ENCODE data around the gene COX4I2.
"Not testable (repeated sequence)": the region's sequence is repeated elsewhere in the genome, so short reads cannot be mapped to it uniquely, and the experiment has no call there.

COX4I2 gene

GRCh38 chr20:31595654-31596411 lies 41.9 kb upstream of the COX4I2 start:
- Histone ChIP-seq H4K20me1 (ENCODE audit: insufficient read depth, low read length) (no peaks in the 10 kb centered on the region), H3K4me3 (ENCODE audit: low read depth, low read length, poor library complexity, severe bottlenecking) (no peak overlapping the region), H3K27me3 (ENCODE audit: insufficient read depth, low read length) (no peaks in the 10 kb centered on the region), H3K27ac (ENCODE audit: low read depth, low read length, poor library complexity, severe bottlenecking) (no peak overlapping the region), H3K9ac (ENCODE audit: low read length) (no peak overlapping the region), H2AFZ (ENCODE audit: low read length) (no peak overlapping the region), H3K36me3 (ENCODE audit: insufficient read depth, low read length) (no peaks in the 10 kb centered on the region), H3K79me2 (ENCODE audit: insufficient read depth, low read length) (no peaks in the 10 kb centered on the region), H3K4me1 (ENCODE audit: insufficient read depth, low read length, severe bottlenecking) (peaks cover 7% of the 10 kb centered on the region), H3K9me3 (ENCODE audit: low read length) (no peaks in the 10 kb centered on the region), H3F3A (ENCODE audit: insufficient read depth, low read length) (no peaks in the 10 kb centered on the region; the same call in 1 of the 2 replicates), H3K9me2 (ENCODE audit: low read depth, low read length) (no peaks in the 10 kb centered on the region), H3K4me2 (ENCODE audit: low read length) (no peak overlapping the region)
- TF ChIP-seq, protein P1, sequence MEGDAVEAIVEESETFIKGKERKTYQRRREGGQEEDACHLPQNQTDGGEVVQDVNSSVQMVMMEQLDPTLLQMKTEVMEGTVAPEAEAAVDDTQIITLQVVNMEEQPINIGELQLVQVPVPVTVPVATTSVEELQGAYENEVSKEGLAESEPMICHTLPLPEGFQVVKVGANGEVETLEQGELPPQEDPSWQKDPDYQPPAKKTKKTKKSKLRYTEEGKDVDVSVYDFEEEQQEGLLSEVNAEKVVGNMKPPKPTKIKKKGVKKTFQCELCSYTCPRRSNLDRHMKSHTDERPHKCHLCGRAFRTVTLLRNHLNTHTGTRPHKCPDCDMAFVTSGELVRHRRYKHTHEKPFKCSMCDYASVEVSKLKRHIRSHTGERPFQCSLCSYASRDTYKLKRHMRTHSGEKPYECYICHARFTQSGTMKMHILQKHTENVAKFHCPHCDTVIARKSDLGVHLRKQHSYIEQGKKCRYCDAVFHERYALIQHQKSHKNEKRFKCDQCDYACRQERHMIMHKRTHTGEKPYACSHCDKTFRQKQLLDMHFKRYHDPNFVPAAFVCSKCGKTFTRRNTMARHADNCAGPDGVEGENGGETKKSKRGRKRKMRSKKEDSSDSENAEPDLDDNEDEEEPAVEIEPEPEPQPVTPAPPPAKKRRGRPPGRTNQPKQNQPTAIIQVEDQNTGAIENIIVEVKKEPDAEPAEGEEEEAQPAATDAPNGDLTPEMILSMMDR (IDR thresholded peaks at IDR 0.05; ENCODE audit: low read length): no peak
- no peak for TF ChIP-seq EZH2 (IDR thresholded peaks at IDR 0.05; ENCODE audit: borderline replicate concordance, low read length)

DNA sequence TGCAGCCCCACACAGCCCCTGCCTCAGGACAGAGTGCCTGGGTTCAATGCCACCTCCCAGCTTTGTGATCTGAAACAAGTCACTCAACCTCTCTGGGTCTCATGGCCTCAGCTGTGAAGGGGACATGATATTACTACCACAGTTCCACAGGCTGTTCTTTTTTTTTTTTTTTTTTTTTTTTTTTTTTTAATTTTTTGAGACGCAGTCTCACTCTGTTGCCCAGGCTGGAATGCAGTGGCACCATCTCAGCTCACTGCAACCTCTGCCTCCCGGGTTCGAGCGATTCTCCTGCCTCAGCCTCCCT lies 41.3 kb upstream of the COX4I2 start:
- not testable (repeated sequence) for H3K9me2 ChIP-seq (ENCODE audit: low read depth, low read length)

DNA sequence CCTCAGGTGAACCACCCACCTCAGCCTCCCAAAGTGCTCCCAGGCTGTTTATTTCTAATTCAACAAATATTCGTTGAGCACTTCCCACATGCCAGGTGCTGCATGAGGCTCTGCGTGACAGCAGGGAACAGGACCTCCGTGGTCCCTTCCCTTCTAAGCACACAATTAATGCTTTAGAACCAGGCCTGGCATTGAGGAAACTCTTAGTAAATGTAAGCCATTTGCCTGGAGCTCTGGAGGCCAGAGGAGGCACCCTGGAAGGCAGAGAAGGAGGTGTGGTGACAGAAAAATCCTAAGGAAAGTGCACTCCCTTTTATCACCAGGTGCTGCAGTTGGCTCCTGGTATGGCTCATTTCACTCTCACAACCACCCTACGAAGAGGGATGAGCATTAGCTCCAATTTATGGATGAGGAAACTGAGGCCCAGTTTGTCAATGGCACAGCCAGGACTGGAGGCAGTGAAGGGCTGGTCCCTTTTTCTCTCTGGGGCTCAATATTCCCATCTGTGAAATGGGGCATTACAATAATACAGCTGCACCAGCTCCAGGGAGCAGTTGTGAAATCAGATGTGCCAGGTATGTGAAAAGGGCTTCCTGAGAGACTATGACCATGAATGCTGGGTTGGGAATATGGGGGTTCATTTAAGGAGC lies 40.8 kb upstream of the COX4I2 start:
- H4K20me1 ChIP-seq (ENCODE audit: insufficient read depth, low read length): no peaks in the 10 kb centered on the region
- H3K4me3 ChIP-seq (ENCODE audit: low read depth, low read length, poor library complexity, severe bottlenecking): no peak overlapping the region
- H3K9me2 ChIP-seq (ENCODE audit: low read depth, low read length): no peaks in the 10 kb centered on the region
- no peak overlapping the region for H3K27ac ChIP-seq (ENCODE audit: low read depth, low read length, poor library complexity, severe bottlenecking)
- no peak overlapping the region for H3K9ac ChIP-seq (ENCODE audit: low read length)
- H3K9me3 ChIP-seq (ENCODE audit: low read length): no peaks in the 10 kb centered on the region
- H3K79me2 ChIP-seq (ENCODE audit: insufficient read depth, low read length): no peaks in the 10 kb centered on the region
- peaks cover 7% of the 10 kb centered on the region for H3K4me1 ChIP-seq (ENCODE audit: insufficient read depth, low read length, severe bottlenecking)
- no peaks in the 10 kb centered on the region for H3K27me3 ChIP-seq (ENCODE audit: insufficient read depth, low read length)
- H3F3A ChIP-seq (ENCODE audit: insufficient read depth, low read length): no peaks in the 10 kb centered on the region
- TF ChIP-seq, protein P1 (IDR thresholded peaks at IDR 0.05; ENCODE audit: low read length): no peak
- no peak for TF ChIP-seq EZH2 (IDR thresholded peaks at IDR 0.05; ENCODE audit: borderline replicate concordance, low read length)
- no peak overlapping the region for H2AFZ ChIP-seq (ENCODE audit: low read length)
- H3K4me2 ChIP-seq (ENCODE audit: low read length): no peak overlapping the region
- H3K36me3 ChIP-seq (ENCODE audit: insufficient read depth, low read length): no peaks in the 10 kb centered on the region

More for the DNA sequence above, 41.3 kb upstream of the COX4I2 start:
- H3K27me3 ChIP-seq (ENCODE audit: insufficient read depth, low read length); H3K4me2 ChIP-seq (ENCODE audit: low read length); H3K9me3 ChIP-seq (ENCODE audit: low read length); H3K27ac ChIP-seq (ENCODE audit: low read depth, low read length, poor library complexity, severe bottlenecking); H3F3A ChIP-seq (ENCODE audit: insufficient read depth, low read length); H3K9ac ChIP-seq (ENCODE audit: low read length); H4K20me1 ChIP-seq (ENCODE audit: insufficient read depth, low read length); H3K4me1 ChIP-seq (ENCODE audit: insufficient read depth, low read length, severe bottlenecking); H3K4me3 ChIP-seq (ENCODE audit: low read depth, low read length, poor library complexity, severe bottlenecking); H3K36me3 ChIP-seq (ENCODE audit: insufficient read depth, low read length); H3K79me2 ChIP-seq (ENCODE audit: insufficient read depth, low read length); H2AFZ ChIP-seq (ENCODE audit: low read length): not testable (repeated sequence)

DNA sequence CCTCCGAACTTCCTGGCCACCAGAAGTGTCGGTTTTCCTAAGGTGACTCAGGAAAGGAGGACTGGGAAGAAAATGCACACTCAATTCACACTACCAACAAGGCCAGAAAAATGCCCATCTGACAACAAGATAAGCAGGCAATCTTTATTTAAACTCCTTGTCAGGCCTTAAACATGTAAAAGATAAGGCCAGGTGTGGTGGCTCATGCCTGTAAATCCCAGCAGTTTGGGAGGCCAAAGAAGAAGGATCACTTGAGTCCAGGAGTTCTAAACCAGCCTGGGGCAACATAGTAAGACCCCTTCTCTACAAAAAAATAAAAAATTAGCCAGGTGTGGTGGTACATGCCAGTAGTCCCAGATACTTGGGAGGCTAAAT lies 40.2 kb upstream of the COX4I2 start:
- H3K27ac ChIP-seq (ENCODE audit: low read depth, low read length, poor library complexity, severe bottlenecking): no peak overlapping the region
- H3F3A ChIP-seq (ENCODE audit: insufficient read depth, low read length): no peaks in the 10 kb centered on the region
- H2AFZ ChIP-seq (ENCODE audit: low read length): no peak overlapping the region
- H3K4me1 ChIP-seq (ENCODE audit: insufficient read depth, low read length, severe bottlenecking): peaks cover 7% of the 10 kb centered on the region
- no peaks in the 10 kb centered on the region for H3K79me2 ChIP-seq (ENCODE audit: insufficient read depth, low read length)
- H3K4me2 ChIP-seq (ENCODE audit: low read length): no peak overlapping the region
- no peak overlapping the region for H3K4me3 ChIP-seq (ENCODE audit: low read depth, low read length, poor library complexity, severe bottlenecking)
- no peaks in the 10 kb centered on the region for H3K27me3 ChIP-seq (ENCODE audit: insufficient read depth, low read length)
- no peak overlapping the region for H3K9ac ChIP-seq (ENCODE audit: low read length)
- no peaks in the 10 kb centered on the region for H3K9me3 ChIP-seq (ENCODE audit: low read length)
- TF ChIP-seq, protein P1 (IDR thresholded peaks at IDR 0.05; ENCODE audit: low read length): no peak
- no peak for TF ChIP-seq EZH2 (IDR thresholded peaks at IDR 0.05; ENCODE audit: borderline replicate concordance, low read length)
- no peaks in the 10 kb centered on the region for H4K20me1 ChIP-seq (ENCODE audit: insufficient read depth, low read length)
- H3K36me3 ChIP-seq (ENCODE audit: insufficient read depth, low read length): no peaks in the 10 kb centered on the region
- no peaks in the 10 kb centered on the region for H3K9me2 ChIP-seq (ENCODE audit: low read depth, low read length)
